HG02678 (cell line): ENCODE data around the gene KLHL13.
"Not testable (repeated sequence)": the region's sequence is repeated elsewhere in the genome, so short reads cannot be mapped to it uniquely, and the experiment has no call there.

ENCODE experiments used
- ATAC-seq: cut with Tn5 transposase; IDR thresholded peaks from one replicate; pipeline ENCODE4 v1.9.1; 2021; ENCODE audit warnings: mild to moderate bottlenecking, moderate library complexity; ENCODE audit not compliant: unreplicated experiment

Gene KLHL13

GRCh38 chrX:118088084-118088483, 28.5 kb downstream of the KLHL13 start:
- ATAC-seq: no peak

- ATAC-seq: no peak
Observed at GRCh38 chrX:118074196-118074595, 42.4 kb downstream of the KLHL13 start.

GRCh38 chrX:118066867-118067515, 49.6 kb downstream of the KLHL13 start:
- no peak for ATAC-seq

GRCh38 chrX:118062817-118063615, 53.6 kb downstream of the KLHL13 start:
- ATAC-seq: peak; percentile 74

- peak; percentile 45 for ATAC-seq
Observed at GRCh38 chrX:118062048-118062789, 54.4 kb downstream of the KLHL13 start.

GRCh38 chrX:118058924-118059323, 57.7 kb downstream of the KLHL13 start:
- ATAC-seq: no peak

- no peak for ATAC-seq
Observed at GRCh38 chrX:118056870-118057269, 59.7 kb downstream of the KLHL13 start.

GRCh38 chrX:118049713-118050112, 66.9 kb downstream of the KLHL13 start:
- ATAC-seq: no peak

GRCh38 chrX:118047446-118048186, 69.0 kb downstream of the KLHL13 start:
- ATAC-seq: no peak

- ATAC-seq: no peak
Observed at GRCh38 chrX:118039591-118039990, 77.0 kb downstream of the KLHL13 start.

- no peak for ATAC-seq
Observed at GRCh38 chrX:118038614-118039365, 77.8 kb downstream of the KLHL13 start.

GRCh38 chrX:118026631-118027030, 90.0 kb downstream of the KLHL13 start:
- no peak for ATAC-seq

- ATAC-seq: no peak
Observed at GRCh38 chrX:118025226-118025625, 91.4 kb downstream of the KLHL13 start.

GRCh38 chrX:118024482-118024881, 92.1 kb downstream of the KLHL13 start:
- ATAC-seq: no peak

- ATAC-seq: no peak
Observed at GRCh38 chrX:118022753-118023152, 93.9 kb downstream of the KLHL13 start.

GRCh38 chrX:118016422-118016821, 100.2 kb downstream of the KLHL13 start:
- ATAC-seq: no peak

- not testable (repeated sequence) for ATAC-seq
Observed at GRCh38 chrX:118002417-118002816, 114.2 kb downstream of the KLHL13 start.

GRCh38 chrX:118000518-118000917, 116.1 kb downstream of the KLHL13 start:
- ATAC-seq: no peak

- no peak for ATAC-seq
Observed at GRCh38 chrX:117998171-117998570, 118.4 kb downstream of the KLHL13 start.

- ATAC-seq: no peak
Observed at GRCh38 chrX:117996918-117997480, 119.6 kb downstream of the KLHL13 start.
